ENCODE data around the gene RPAIN.

DNA sequence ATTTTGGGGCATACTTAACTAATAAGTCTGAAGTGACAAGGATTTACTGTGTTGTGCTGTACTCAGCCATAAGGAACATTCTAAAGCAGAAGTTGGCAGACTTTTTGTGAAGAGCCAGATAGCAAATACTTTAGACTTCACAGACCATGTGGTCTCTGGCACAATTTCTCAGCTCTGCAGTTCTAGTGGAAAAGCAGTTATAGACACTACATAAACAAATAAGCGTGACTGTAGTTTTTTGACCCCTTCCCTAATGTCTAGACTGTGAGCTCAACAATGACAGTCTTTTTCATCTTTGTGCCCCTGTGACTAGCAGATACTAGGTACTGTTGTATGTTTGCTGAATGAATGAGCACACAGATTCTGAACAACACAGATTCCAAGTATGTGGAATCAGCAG is 4.9 kb downstream of the RPAIN start:
- TF ChIP-seq, protein P1, sequence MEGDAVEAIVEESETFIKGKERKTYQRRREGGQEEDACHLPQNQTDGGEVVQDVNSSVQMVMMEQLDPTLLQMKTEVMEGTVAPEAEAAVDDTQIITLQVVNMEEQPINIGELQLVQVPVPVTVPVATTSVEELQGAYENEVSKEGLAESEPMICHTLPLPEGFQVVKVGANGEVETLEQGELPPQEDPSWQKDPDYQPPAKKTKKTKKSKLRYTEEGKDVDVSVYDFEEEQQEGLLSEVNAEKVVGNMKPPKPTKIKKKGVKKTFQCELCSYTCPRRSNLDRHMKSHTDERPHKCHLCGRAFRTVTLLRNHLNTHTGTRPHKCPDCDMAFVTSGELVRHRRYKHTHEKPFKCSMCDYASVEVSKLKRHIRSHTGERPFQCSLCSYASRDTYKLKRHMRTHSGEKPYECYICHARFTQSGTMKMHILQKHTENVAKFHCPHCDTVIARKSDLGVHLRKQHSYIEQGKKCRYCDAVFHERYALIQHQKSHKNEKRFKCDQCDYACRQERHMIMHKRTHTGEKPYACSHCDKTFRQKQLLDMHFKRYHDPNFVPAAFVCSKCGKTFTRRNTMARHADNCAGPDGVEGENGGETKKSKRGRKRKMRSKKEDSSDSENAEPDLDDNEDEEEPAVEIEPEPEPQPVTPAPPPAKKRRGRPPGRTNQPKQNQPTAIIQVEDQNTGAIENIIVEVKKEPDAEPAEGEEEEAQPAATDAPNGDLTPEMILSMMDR (conservative IDR thresholded peaks at IDR 0.05; ENCODE audit: low read depth, low read length) = no peak
- TF ChIP-seq EZH2phosphoT487 (IDR thresholded peaks at IDR 0.05; ENCODE audit: borderline replicate concordance, low read length) (no peak), EZH2 (IDR thresholded peaks at IDR 0.05; ENCODE audit: low read length, unreplicated experiment) (no peak)
